B cell (primary cell): Measurements from ENCODE around the gene P2RX6. TPM values are rescaled to one million over a fixed set of nuclear protein-coding genes. Genes with fewer than 3 reads are reported as not detected.

Source experiments
- ATAC-seq: fragments of 200-7000 bp; cut with Tn5 transposase; one replicate; pipeline ENCODE4 v1.10.0; 2021; ENCODE audit warnings: low read depth, mild to moderate bottlenecking, moderate number of reproducible peaks, moderate library complexity
- CTCF ChIA-PET: fragments of 350-600 bp; sonication (Branson Sonifier 250); formaldehyde crosslinking; loops from one replicate; lab custom pipeline; 2021; ENCODE audit warnings: antibody characterized with exemption, inconsistent platforms; lab: Charles Lee
- POLR2A ChIA-PET: fragments of 350-600 bp; sonication (Branson Sonifier 250); formaldehyde crosslinking; loops from one replicate; lab custom pipeline; 2021; ENCODE audit warnings: antibody characterized with exemption; lab: Charles Lee
- DNase-seq: peaks from one replicate; pipeline ENCODE4 v3.0.0; 2013
- H2AFZ ChIP-seq: 2 replicates; pipeline ENCODE4 v1.6.1; 2012; ENCODE audit warnings: mild to moderate bottlenecking, low read depth, low read length; ENCODE audit not compliant: insufficient read depth, poor library complexity, severe bottlenecking
- H3K27ac ChIP-seq, 2 donors: 1 replicate in 1 of 2; 2 replicates in 1 of 2; pipeline ENCODE4 v1.5.1; 2012 to 2013; ENCODE audit warnings: low read length in 2 of 2, mild to moderate bottlenecking in 2 of 2, moderate library complexity in 1 of 2
- H3K27me3 ChIP-seq, 4 experiments: fragments of 200-600 bp in 1 of 4; sonication (generic) in 1 of 4; replicated peaks in 1 of 4; 1 replicate in 2 of 4; 2 replicates in 2 of 4; pipeline versions ENCODE4 v1.6.1 to v1.7.0; 2013 to 2016; ENCODE audit warnings: low read length in 3 of 4, mild to moderate bottlenecking in 2 of 4, mixed read lengths in 1 of 4, moderate library complexity in 1 of 4; ENCODE audit not compliant: insufficient read depth in 4 of 4, control insufficient read depth in 3 of 4; ENCODE audit errors: control extremely low read depth in 1 of 4
- H3K36me3 ChIP-seq, 2 experiments: replicated peaks in 1 of 2; 1 replicate in 1 of 2; 2 replicates in 1 of 2; pipeline versions ENCODE4 v1.6.1 to v1.7.1; 2013; ENCODE audit warnings: low read length in 1 of 2; ENCODE audit not compliant: insufficient read depth in 2 of 2, control insufficient read depth in 1 of 2; ENCODE audit errors: control extremely low read depth in 1 of 2, extremely low read depth in 1 of 2
- H3K4me1 ChIP-seq, 2 donors: fragments of 200-600 bp in 1 of 2; sonication (generic) in 1 of 2; 1 replicate in 1 of 2; 2 replicates in 1 of 2; pipeline versions ENCODE4 v1.5.1 to v1.6.1; 2013 to 2017; ENCODE audit warnings: low read length in 2 of 2; ENCODE audit not compliant: control insufficient read depth in 2 of 2, insufficient read depth in 2 of 2
- H3K4me2 ChIP-seq: replicated peaks from 2 replicates; pipeline ENCODE3; 2012; ENCODE audit warnings: mild to moderate bottlenecking, low read depth, low read length; ENCODE audit not compliant: poor library complexity, severe bottlenecking
- H3K4me3 ChIP-seq, 5 experiments: fragments of 200-600 bp in 1 of 5; sonication (generic) in 1 of 5; 1 replicate in 3 of 5; 2 replicates in 2 of 5; pipeline versions ENCODE4 v1.5.1 to v1.7.0; 2011 to 2016; ENCODE audit warnings: low read length in 4 of 5, mild to moderate bottlenecking in 4 of 5, low read depth in 2 of 5, control low read depth in 1 of 5, moderate library complexity in 1 of 5; ENCODE audit not compliant: insufficient read depth in 1 of 5; ENCODE audit errors: control extremely low read depth in 1 of 5, extremely low read depth in 1 of 5
- H3K79me2 ChIP-seq: fragments of 200-600 bp; sonication (generic); one replicate; pipeline ENCODE4 v1.6.0; 2016; ENCODE audit warnings: low read length; ENCODE audit not compliant: control insufficient read depth, insufficient read depth
- H3K9ac ChIP-seq: fragments of 200-600 bp; sonication (generic); 2 replicates; pipeline ENCODE4 v1.6.1; 2017; ENCODE audit warnings: mild to moderate bottlenecking, low read length, moderate library complexity
- H3K9me3 ChIP-seq, 3 donors: one replicate each; pipeline versions ENCODE4 v1.6.1 to v1.7.1; 2013; ENCODE audit warnings: low read length in 2 of 3; ENCODE audit not compliant: control insufficient read depth in 2 of 3, insufficient read depth in 1 of 3; ENCODE audit errors: control extremely low read depth in 1 of 3
- H4K20me1 ChIP-seq: 2 replicates; pipeline ENCODE4 v1.6.0; 2012; ENCODE audit warnings: mild to moderate bottlenecking, low read length; ENCODE audit not compliant: insufficient read depth, control insufficient read depth, poor library complexity, severe bottlenecking
- H3K27ac Mint-ChIP-seq: one replicate; pipeline ENCODE4 v1.8.0; 2021; ENCODE audit warnings: mixed read lengths
- H3K27me3 Mint-ChIP-seq: one replicate; pipeline ENCODE4 v1.8.0; 2021; ENCODE audit warnings: mixed read lengths
- H3K4me1 Mint-ChIP-seq: one replicate; pipeline ENCODE4 v1.8.0; 2021; ENCODE audit warnings: mixed read lengths
- H3K4me3 Mint-ChIP-seq: one replicate; pipeline ENCODE4 v1.8.0; 2021; ENCODE audit warnings: mixed read lengths
- H3K9me3 Mint-ChIP-seq: one replicate; pipeline ENCODE4 v1.8.0; 2022; ENCODE audit warnings: mixed read lengths; ENCODE audit not compliant: insufficient read depth
- EZH2 ChIP-seq: IDR thresholded peaks from 2 replicates; pipeline ENCODE4 v1.6.1; 2012; ENCODE audit warnings: borderline replicate concordance, low read depth, mild to moderate bottlenecking, moderate library complexity, low read length; ENCODE audit not compliant: insufficient read depth, poor library complexity, severe bottlenecking
- WGBS: methylation state at CpG from one replicate; pipeline ENCODE4 v1.1.5; 2013; ENCODE audit warnings: missing lambda C conversion rate; ENCODE audit not compliant: insufficient coverage; 5-methylcytosine and 5-hydroxymethylcytosine counted together
- intact Hi-C: fragments of 100-400 bp; cut with micrococcal nuclease; formaldehyde crosslinking; loops from one replicate; pipeline ENCODE4 v1.10.0; 2022
- polyA plus RNA-seq: library from polyadenylated mRNA; depleted of rRNA; stranded (reverse); fragments of >200 nt; gene quantifications from 2 replicates; pipeline ENCODE4 v1.2.3, GENCODE V29; 2012
- total RNA-seq, 2 donors: library from RNA; stranded (reverse); fragments of 120-200 nt in 1 of 2; gene quantifications; 1 replicate in 1 of 2; 2 replicates in 1 of 2; pipeline versions ENCODE4 v1.2.3 to v1.2.4, GENCODE V29; 2013 to 2022
- TF ChIP-seq, protein P1 (sequence below): fragments of 200-600 bp; IDR thresholded peaks from one replicate; pipeline ENCODE4 v1.8.0; 2022; ENCODE audit warnings: antibody characterized with exemption, mild to moderate bottlenecking

P2RX6 gene
- total and polyA plus RNA-seq, 2 donors (not counting 1 experiment from before 2014, with no cell fraction given): 0.49 to 0.79 TPM

DNA sequence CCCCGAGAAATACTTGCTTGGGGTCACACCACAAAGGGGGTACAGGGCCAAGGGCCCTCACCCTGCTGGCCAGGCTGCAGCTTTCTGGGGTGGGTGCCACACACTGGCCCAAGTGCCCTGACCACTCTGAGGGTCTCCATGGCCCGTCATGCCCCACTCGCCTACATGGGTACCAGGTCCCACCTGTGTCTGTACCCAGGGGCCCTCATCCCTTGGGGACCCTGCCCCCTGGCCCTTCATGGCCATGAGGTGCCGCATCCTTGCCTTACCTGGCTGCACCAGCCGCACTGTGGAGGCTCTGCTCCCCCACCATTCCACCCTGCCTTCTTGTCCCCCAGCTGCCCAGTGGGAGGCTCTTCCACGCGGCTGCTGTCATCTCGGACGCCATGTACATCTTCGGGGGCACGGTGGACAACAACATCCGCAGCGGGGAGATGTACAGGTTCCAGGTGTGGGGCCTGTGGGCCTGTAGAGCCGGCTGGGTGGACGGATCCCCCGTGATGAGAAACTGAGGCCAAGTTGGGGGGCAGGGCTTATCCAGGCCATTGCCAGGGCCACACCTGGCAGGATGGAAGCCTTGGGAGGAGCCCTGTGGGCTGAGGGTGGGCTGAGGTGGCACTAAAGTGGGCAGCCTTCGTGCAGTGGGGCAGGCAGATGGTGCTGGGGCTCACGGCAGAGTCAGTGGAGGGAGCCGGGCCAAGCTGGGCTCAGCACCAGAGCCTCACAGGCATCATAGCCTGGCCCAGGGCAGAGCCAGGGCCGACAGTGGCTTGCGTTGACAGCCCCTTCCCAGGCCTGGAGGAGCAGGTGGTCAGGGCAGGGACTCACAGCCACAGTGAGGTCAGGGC lies 22.3 kb upstream of the P2RX6 start:
- ATAC-seq: no peak
- no peak overlapping the region for H2AFZ ChIP-seq
- WGBS: 91% methylated on average over 20 of the region's 21 CpGs
- Mint-ChIP-seq H3K9me3 (no peaks in the 10 kb centered on the region), H3K27ac (no peak overlapping the region), H3K27me3 (no peaks in the 10 kb centered on the region), H3K4me1 (no peaks in the 10 kb centered on the region), H3K4me3 (no peak overlapping the region)
- CTCF ChIA-PET: no interaction called here
- no peak overlapping the region for H3K9ac ChIP-seq
- no peaks in the 10 kb centered on the region for H4K20me1 ChIP-seq
- POLR2A ChIA-PET: no interaction called here
- no peak overlapping the region for H3K4me3 ChIP-seq
- DNase-seq: no peak
- no peaks in the 10 kb centered on the region for H3K27me3 ChIP-seq
- no peaks in the 10 kb centered on the region for H3K4me1 ChIP-seq
- H3K79me2 ChIP-seq: no peaks in the 10 kb centered on the region
- peaks cover 0 to 22% of the 10 kb centered on the region in 2 experiments for H3K36me3 ChIP-seq
- intact Hi-C loops: no loop called here
- TF ChIP-seq EZH2: no peak
- TF ChIP-seq, protein P1, sequence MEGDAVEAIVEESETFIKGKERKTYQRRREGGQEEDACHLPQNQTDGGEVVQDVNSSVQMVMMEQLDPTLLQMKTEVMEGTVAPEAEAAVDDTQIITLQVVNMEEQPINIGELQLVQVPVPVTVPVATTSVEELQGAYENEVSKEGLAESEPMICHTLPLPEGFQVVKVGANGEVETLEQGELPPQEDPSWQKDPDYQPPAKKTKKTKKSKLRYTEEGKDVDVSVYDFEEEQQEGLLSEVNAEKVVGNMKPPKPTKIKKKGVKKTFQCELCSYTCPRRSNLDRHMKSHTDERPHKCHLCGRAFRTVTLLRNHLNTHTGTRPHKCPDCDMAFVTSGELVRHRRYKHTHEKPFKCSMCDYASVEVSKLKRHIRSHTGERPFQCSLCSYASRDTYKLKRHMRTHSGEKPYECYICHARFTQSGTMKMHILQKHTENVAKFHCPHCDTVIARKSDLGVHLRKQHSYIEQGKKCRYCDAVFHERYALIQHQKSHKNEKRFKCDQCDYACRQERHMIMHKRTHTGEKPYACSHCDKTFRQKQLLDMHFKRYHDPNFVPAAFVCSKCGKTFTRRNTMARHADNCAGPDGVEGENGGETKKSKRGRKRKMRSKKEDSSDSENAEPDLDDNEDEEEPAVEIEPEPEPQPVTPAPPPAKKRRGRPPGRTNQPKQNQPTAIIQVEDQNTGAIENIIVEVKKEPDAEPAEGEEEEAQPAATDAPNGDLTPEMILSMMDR: no peak
- H3K27ac ChIP-seq: no peak overlapping the region
- H3K9me3 ChIP-seq: no peaks in the 10 kb centered on the region
- H3K4me2 ChIP-seq: no peak overlapping the region
